GM18858 (cell line): Measurements from ENCODE around the gene FTO.

Experiments used
- ATAC-seq: cut with Tn5 transposase; IDR thresholded peaks from one replicate; pipeline ENCODE4 v1.9.1; 2021; ENCODE audit not compliant: unreplicated experiment

FTO gene

GRCh38 chr16:53924331-53925106, 220.6 kb downstream of the FTO start:
- no peak for ATAC-seq

- no peak for ATAC-seq
Measured at GRCh38 chr16:53925107-53925410, 221.1 kb downstream of the FTO start.

GRCh38 chr16:53925526-53925925, 221.6 kb downstream of the FTO start:
- no peak for ATAC-seq

- ATAC-seq: no peak
Measured at GRCh38 chr16:53926209-53926608, 222.3 kb downstream of the FTO start.

GRCh38 chr16:53932975-53933374, 229.0 kb downstream of the FTO start:
- no peak for ATAC-seq

- no peak for ATAC-seq
Measured at GRCh38 chr16:53933407-53933806, 229.5 kb downstream of the FTO start.

- ATAC-seq: no peak
Measured at GRCh38 chr16:53936052-53936451, 232.1 kb downstream of the FTO start.

GRCh38 chr16:53936529-53936928, 232.6 kb downstream of the FTO start:
- ATAC-seq: no peak

- ATAC-seq: no peak
Measured at GRCh38 chr16:53937161-53937880, 233.4 kb downstream of the FTO start.

GRCh38 chr16:53944025-53944424, 240.1 kb downstream of the FTO start:
- no peak for ATAC-seq

- ATAC-seq: no peak
Measured at GRCh38 chr16:53945996-53946395, 242.0 kb downstream of the FTO start.

- ATAC-seq: no peak
Measured at GRCh38 chr16:53946746-53947386, 242.9 kb downstream of the FTO start.

- no peak for ATAC-seq
Measured at GRCh38 chr16:53947642-53948041, 243.7 kb downstream of the FTO start.

- no peak for ATAC-seq
Measured at GRCh38 chr16:53948326-53948725, 244.4 kb downstream of the FTO start.

- no peak for ATAC-seq
Measured at GRCh38 chr16:53948734-53949430, 244.9 kb downstream of the FTO start.

GRCh38 chr16:53949715-53950410, 245.9 kb downstream of the FTO start:
- peak; percentile 48 for ATAC-seq

- no peak for ATAC-seq
Measured at GRCh38 chr16:53950677-53951076, 246.7 kb downstream of the FTO start.

- ATAC-seq: peak; percentile 71
Measured at GRCh38 chr16:53952215-53953208, 248.6 kb downstream of the FTO start.

- ATAC-seq: no peak
Measured at GRCh38 chr16:53953336-53953735, 249.4 kb downstream of the FTO start.
